NT2/D1 (cell line): ENCODE data around the gene PLCB4.

Experiments used
- DNase-seq: peaks from one replicate; pipeline ENCODE4 v3.0.0-alpha.2; 2011; ENCODE audit warnings: low read depth, low spot score
- H3K27me3 ChIP-seq: 2 replicates; pipeline ENCODE4 v1.6.0; 2011; ENCODE audit warnings: mild to moderate bottlenecking; ENCODE audit not compliant: insufficient read length, insufficient read depth
- H3K36me3 ChIP-seq: 2 replicates; pipeline ENCODE4 v1.6.1; 2011; ENCODE audit warnings: mild to moderate bottlenecking, low read length, mixed read lengths; ENCODE audit not compliant: insufficient read depth, insufficient read length
- H3K4me1 ChIP-seq: 2 replicates; pipeline ENCODE4 v1.5.1; 2011; ENCODE audit not compliant: insufficient read depth, insufficient read length
- H3K4me3 ChIP-seq: 2 replicates; pipeline ENCODE4 v1.5.1; 2011; ENCODE audit warnings: low read depth; ENCODE audit not compliant: insufficient read length
- H3K9ac ChIP-seq: 2 replicates; pipeline ENCODE4 v1.6.0; 2011; ENCODE audit warnings: low read depth; ENCODE audit not compliant: insufficient read length
- H3K9me3 ChIP-seq: 2 replicates; pipeline ENCODE4 v1.5.1; 2011; ENCODE audit warnings: mild to moderate bottlenecking, low read length; ENCODE audit not compliant: insufficient read depth
- SUZ12 ChIP-seq: IDR thresholded peaks from 2 replicates; pipeline ENCODE4 v1.6.1; 2011; ENCODE audit not compliant: insufficient read length, insufficient read depth; ENCODE audit errors: extremely low read depth
- YY1 ChIP-seq: IDR thresholded peaks from 2 replicates; pipeline ENCODE4 v1.6.1; 2011; ENCODE audit not compliant: insufficient read length, insufficient read depth
- ZNF274 ChIP-seq: IDR thresholded peaks from 2 replicates; pipeline ENCODE4 v1.6.1; 2011; ENCODE audit warnings: mild to moderate bottlenecking, low read depth, low read length

The PLCB4 gene

GRCh38 chr20:9068841-9069663, at the start of gene PLCB4:
TSS of gene PLCB4 (plus strand) at chr20:9069087. CDS start at chr20:9307815, 238,728 bp downstream.
- no peaks in the 10 kb centered on the region for H3K9me3 ChIP-seq
- peak within 1 kb of the TSS; percentile 83 for H3K9ac ChIP-seq
- H3K4me1 ChIP-seq: peaks cover 3% of the 10 kb centered on the region
- no peak for DNase-seq
- H3K4me3 ChIP-seq: peak within 1 kb of the TSS; percentile 75
- no peaks in the 10 kb centered on the region for H3K27me3 ChIP-seq
- TF ChIP-seq SUZ12 (no peak), ZNF274 (no peak), YY1 (no peak)
- H3K36me3 ChIP-seq: no peaks in the 10 kb centered on the region

- H3K9ac ChIP-seq: no peak overlapping the region
- H3K36me3 ChIP-seq: no peaks in the 10 kb centered on the region
- DNase-seq: no peak
- H3K4me1 ChIP-seq: peaks cover 1% of the 10 kb centered on the region
- H3K9me3 ChIP-seq: peaks cover 19% of the 10 kb centered on the region
- no peak overlapping the region for H3K4me3 ChIP-seq
- no peaks in the 10 kb centered on the region for H3K27me3 ChIP-seq
- TF ChIP-seq ZNF274 (no peak), SUZ12 (no peak), YY1 (no peak)
Observed at GRCh38 chr20:9019833-9020232, 49.1 kb upstream of the PLCB4 start.

GRCh38 chr20:9021216-9021615, 47.7 kb upstream of the PLCB4 start:
- Histone ChIP-seq H3K4me3 (no peak overlapping the region), H3K9ac (no peak overlapping the region), H3K27me3 (no peaks in the 10 kb centered on the region), H3K4me1 (peaks cover 1% of the 10 kb centered on the region), H3K36me3 (no peaks in the 10 kb centered on the region), H3K9me3 (peaks cover 7% of the 10 kb centered on the region; the same call in 1 of the 2 replicates)
- TF ChIP-seq YY1 (no peak), ZNF274 (no peak), SUZ12 (no peak)
- DNase-seq: no peak

- Histone ChIP-seq H3K4me1 (peaks cover 1% of the 10 kb centered on the region), H3K9ac (no peak overlapping the region), H3K9me3 (peaks cover 4% of the 10 kb centered on the region; the same call in 1 of the 2 replicates), H3K27me3 (no peaks in the 10 kb centered on the region), H3K36me3 (no peaks in the 10 kb centered on the region), H3K4me3 (no peak overlapping the region)
- TF ChIP-seq ZNF274 (no peak), YY1 (no peak), SUZ12 (no peak)
- DNase-seq: peak; percentile 70
Observed at GRCh38 chr20:9021699-9022098, 47.2 kb upstream of the PLCB4 start.

- Histone ChIP-seq H3K4me1 (peaks cover 1% of the 10 kb centered on the region), H3K36me3 (no peaks in the 10 kb centered on the region), H3K9me3 (no peaks in the 10 kb centered on the region), H3K9ac (no peak overlapping the region), H3K27me3 (no peaks in the 10 kb centered on the region), H3K4me3 (no peak overlapping the region)
- no peak for TF ChIP-seq ZNF274
- TF ChIP-seq YY1: no peak
- TF ChIP-seq SUZ12: no peak
- DNase-seq: no peak
Observed at GRCh38 chr20:9022376-9022775, 46.5 kb upstream of the PLCB4 start.

GRCh38 chr20:9024606-9025005, 44.3 kb upstream of the PLCB4 start:
- H3K4me3 ChIP-seq: no peak overlapping the region
- DNase-seq: no peak
- no peak overlapping the region for H3K9ac ChIP-seq
- H3K36me3 ChIP-seq: no peaks in the 10 kb centered on the region
- H3K9me3 ChIP-seq: no peaks in the 10 kb centered on the region
- H3K27me3 ChIP-seq: no peaks in the 10 kb centered on the region
- no peak for TF ChIP-seq SUZ12
- no peak for TF ChIP-seq YY1
- no peaks in the 10 kb centered on the region for H3K4me1 ChIP-seq

GRCh38 chr20:9025011-9025410, 43.9 kb upstream of the PLCB4 start:
- Histone ChIP-seq H3K4me1 (no peaks in the 10 kb centered on the region), H3K9me3 (no peaks in the 10 kb centered on the region), H3K27me3 (no peaks in the 10 kb centered on the region), H3K4me3 (no peak overlapping the region), H3K36me3 (no peaks in the 10 kb centered on the region), H3K9ac (no peak overlapping the region)
- no peak for DNase-seq
- TF ChIP-seq ZNF274 (no peak), YY1 (no peak), SUZ12 (no peak)
